ENCODE measurements around the gene ZNF878. TPM values are rescaled to one million over a fixed set of nuclear protein-coding genes. Genes with fewer than 3 reads are reported as not detected.

ZNF878 gene
- total and polyA plus RNA-seq, 2 of the 13 experiments (the other 11 are each of a cell fraction or from before 2014, with no cell fraction given) = 0.46 to 5.2 TPM

- intact Hi-C loops (cut with micrococcal nuclease; ENCODE audit: unreplicated experiment) = no loop called here
- peak; percentile 28 for FAIRE-seq
- H3K4me3 ChIP-seq (replicated peaks in 1 of 3; ENCODE audit: insufficient read depth in 1 of 3, low read depth in 2 of 3, low read length in 3 of 3) = peak overlapping the region; percentile 86 to 94 (median 89); a peak in 4 of 6 replicates
Measured at GRCh38 chr19:12034198-12034597, 18.6 kb downstream of the ZNF878 start.

More at GRCh38 chr19:12034198-12034597, 18.6 kb downstream of the ZNF878 start:
- TSS peak; percentile 80 for BruUV-seq (replicated peaks)
- Histone ChIP-seq H3K9me3 (ENCODE audit: low read length) (no peaks in the 10 kb centered on the region), H3K27ac (ENCODE audit: extremely low read length, insufficient read depth, low read length) (no peak overlapping the region), H3K27me3 (ENCODE audit: control insufficient read depth in 1 of 2, insufficient read depth in 2 of 2, low read length in 2 of 2) (no peaks in the 10 kb centered on the region; a peak in 1 of 5 replicates), H2AFZ (ENCODE audit: low read length) (no peak overlapping the region), H4K20me1 (ENCODE audit: insufficient read depth, low read length) (no peaks in the 10 kb centered on the region), H3K36me3 (replicated peaks in 1 of 2; ENCODE audit: control insufficient read depth in 1 of 2, insufficient read depth in 2 of 2, low read length in 2 of 2) (no peaks in the 10 kb centered on the region), H3K9ac (ENCODE audit: insufficient read depth, low read depth, low read length) (peak overlapping the region; percentile 94), H3K4me1 (ENCODE audit: insufficient read depth, low read length) (peaks cover 10% of the 10 kb centered on the region), H3K79me2 (ENCODE audit: insufficient read depth, low read length) (peaks cover 7% of the 10 kb centered on the region), H3K4me2 (ENCODE audit: low read depth, low read length) (peak overlapping the region; percentile 97)
- DNase-seq (ENCODE audit: low spot score) (no peak), ATAC-seq (no peak)
- CTCF ChIA-PET (ENCODE audit: low intra/inter-chr PET ratio, low total read pairs) = no interaction called here
- in situ Hi-C loops (cut with HindIII; ENCODE audit: extremely low pct_ligation_motif_present, low pct_unique_long_range_greater_than_20kb) = no loop called here
- TF ChIP-seq KDM5B (CRISPR knock-in tag; IDR thresholded peaks at IDR 0.05; ENCODE audit: borderline replicate concordance) = no peak
- no peak for TF ChIP-seq ATF6 (CRISPR knock-in tag; conservative IDR thresholded peaks at IDR 0.05)
- peak; percentile 71; the same call in 1 of the 2 replicates for TF ChIP-seq ZSCAN22 (CRISPR knock-in tag; IDR thresholded peaks at IDR 0.05)
- TF ChIP-seq HNF1A (IDR thresholded peaks at IDR 0.05; ENCODE audit: low read depth) = no peak
- TF ChIP-seq HNF1A (CRISPR knock-in tag; IDR thresholded peaks at IDR 0.05; ENCODE audit: borderline replicate concordance) = no peak
- TF ChIP-seq NR3C1 (CRISPR knock-in tag; IDR thresholded peaks at IDR 0.05) = no peak
- no peak for TF ChIP-seq YY1 (IDR thresholded peaks at IDR 0.05; ENCODE audit: insufficient read depth, insufficient replicate concordance, low read depth, low read length)
- no peak for TF ChIP-seq KDM5A (IDR thresholded peaks at IDR 0.05; ENCODE audit: borderline replicate concordance, low read length)
- POLR2A ChIA-PET = interaction anchor here (1.6 to 3.1 kb wide), 2 partner anchors 18 to 110 kb away, joined by 5 to 47 read pairs; partner anchors contain the start of gene ZNF878
- WGBS (ENCODE audit: low lambda C conversion rate) = 59% methylated on average over 2 of the region's 2 CpGs
